H9 (cell line): ENCODE results near the gene TFAP2E. TPM values are rescaled to one million over a fixed set of nuclear protein-coding genes. Genes with fewer than 3 reads are reported as not detected.

Experiments used
- DNase-seq: peaks from one replicate; pipeline ENCODE4 v3.0.0-alpha.2; 2017
- H2AFZ ChIP-seq: one replicate; pipeline ENCODE4 v1.6.1; 2013; ENCODE audit warnings: mild to moderate bottlenecking, low read length, control low read depth, moderate library complexity
- H2AK5ac ChIP-seq: 2 replicates; pipeline ENCODE4 v1.6.1; 2013; ENCODE audit warnings: low read length, control low read depth, mixed read lengths; ENCODE audit not compliant: insufficient read length
- H2BK120ac ChIP-seq: one replicate; pipeline ENCODE4 v1.6.1; 2013; ENCODE audit warnings: low read depth, mild to moderate bottlenecking, low read length, control low read depth, inconsistent platforms; ENCODE audit not compliant: poor library complexity, severe bottlenecking
- H2BK12ac ChIP-seq: 2 replicates; pipeline ENCODE4 v1.6.1; 2013; ENCODE audit warnings: low read length, control low read depth, mixed read lengths, low read depth; ENCODE audit not compliant: insufficient read length
- H2BK15ac ChIP-seq: 2 replicates; pipeline ENCODE4 v1.6.1; 2013; ENCODE audit warnings: low read depth, low read length, control low read depth
- H2BK20ac ChIP-seq: one replicate; pipeline ENCODE4 v1.6.1; 2013; ENCODE audit warnings: low read depth, mild to moderate bottlenecking, low read length, control low read depth, inconsistent platforms; ENCODE audit not compliant: poor library complexity, severe bottlenecking
- H2BK5ac ChIP-seq: 2 replicates; pipeline ENCODE4 v1.6.1; 2013; ENCODE audit warnings: low read length, control low read depth, mixed read lengths; ENCODE audit not compliant: insufficient read length
- H3K14ac ChIP-seq: 2 replicates; pipeline ENCODE4 v1.6.1; 2013; ENCODE audit warnings: low read length, control low read depth; ENCODE audit not compliant: insufficient read depth
- H3K18ac ChIP-seq: 2 replicates; pipeline ENCODE4 v1.6.1; 2013; ENCODE audit warnings: low read depth, mild to moderate bottlenecking, mixed read lengths, low read length, control low read depth; ENCODE audit not compliant: insufficient read length
- H3K23ac ChIP-seq: 2 replicates; pipeline ENCODE4 v1.6.1; 2013; ENCODE audit warnings: low read length, control low read depth, mixed read lengths, low read depth; ENCODE audit not compliant: insufficient read length
- H3K23me2 ChIP-seq: 2 replicates; pipeline ENCODE4 v1.6.1; 2013; ENCODE audit warnings: low read depth, mild to moderate bottlenecking, mixed read lengths, low read length, control low read depth; ENCODE audit not compliant: insufficient read length, poor library complexity, severe bottlenecking
- H3K27ac ChIP-seq: 2 replicates; pipeline ENCODE4 v1.5.1; 2013; ENCODE audit warnings: low read length, control low read depth, mixed read lengths, low read depth; ENCODE audit not compliant: insufficient read length
- H3K27me3 ChIP-seq: 2 replicates; pipeline ENCODE4 v1.6.1; 2013; ENCODE audit warnings: low read length, control low read depth, inconsistent platforms; ENCODE audit not compliant: insufficient read depth
- H3K4ac ChIP-seq: 2 replicates; pipeline ENCODE4 v1.6.1; 2013; ENCODE audit warnings: low read depth, mild to moderate bottlenecking, control low read depth, inconsistent platforms, low read length, moderate library complexity
- H3K4me1 ChIP-seq: 2 replicates; pipeline ENCODE4 v1.6.1; 2013; ENCODE audit warnings: low read length, control low read depth, inconsistent platforms; ENCODE audit not compliant: insufficient read depth
- H3K4me2 ChIP-seq: 2 replicates; pipeline ENCODE4 v1.6.1; 2013; ENCODE audit warnings: low read length, control low read depth, mixed read lengths; ENCODE audit not compliant: insufficient read length, insufficient read depth
- H3K56ac ChIP-seq: 2 replicates; pipeline ENCODE4 v1.6.1; 2013; ENCODE audit warnings: low read depth, mild to moderate bottlenecking, mixed read lengths, low read length, control low read depth; ENCODE audit not compliant: insufficient read length
- H3K79me1 ChIP-seq: 2 replicates; pipeline ENCODE4 v1.6.1; 2013; ENCODE audit warnings: low read depth, mild to moderate bottlenecking, moderate library complexity, low read length, control low read depth, inconsistent platforms; ENCODE audit not compliant: insufficient read depth, poor library complexity, severe bottlenecking
- H3K79me2 ChIP-seq: 2 replicates; pipeline ENCODE4 v1.6.1; 2013; ENCODE audit warnings: low read length, control low read depth, inconsistent platforms; ENCODE audit not compliant: insufficient read depth
- H3K9ac ChIP-seq: 2 replicates; pipeline ENCODE4 v1.6.1; 2013; ENCODE audit warnings: low read length, control low read depth, mixed read lengths; ENCODE audit not compliant: insufficient read length; ENCODE audit errors: extremely low read depth
- H3K9me3 ChIP-seq: one replicate; pipeline ENCODE4 v1.6.1; 2013; ENCODE audit warnings: low read depth, low read length, inconsistent platforms; ENCODE audit not compliant: control insufficient read depth
- H3T11ph ChIP-seq: one replicate; pipeline ENCODE4 v1.6.1; 2013; ENCODE audit warnings: mild to moderate bottlenecking, low read length, control low read depth, inconsistent platforms
- H4K20me1 ChIP-seq: one replicate; pipeline ENCODE4 v1.6.1; 2013; ENCODE audit not compliant: control insufficient read depth, insufficient read length, insufficient read depth
- H4K5ac ChIP-seq: 2 replicates; pipeline ENCODE4 v1.6.1; 2013; ENCODE audit warnings: low read depth, mild to moderate bottlenecking, mixed read lengths, low read length, control low read depth; ENCODE audit not compliant: insufficient read length
- H4K8ac ChIP-seq: replicated peaks from 2 replicates; pipeline ENCODE4 v1.6.1; 2013; ENCODE audit warnings: low read length, control low read depth, mixed read lengths, low read depth; ENCODE audit not compliant: insufficient read length
- H4K91ac ChIP-seq: 2 replicates; pipeline ENCODE4 v1.6.1; 2013; ENCODE audit warnings: low read depth, mild to moderate bottlenecking, moderate library complexity, mixed read lengths, low read length, control low read depth; ENCODE audit not compliant: insufficient read length
- H3K27ac Mint-ChIP-seq, 3 experiments: 2 replicates in 2 of 3; 3 replicates in 1 of 3; pipeline ENCODE4 v1.8.0; 2020 to 2021; ENCODE audit warnings: mixed read lengths in 3 of 3, mild to moderate bottlenecking in 1 of 3, moderate library complexity in 1 of 3
- H3K27me3 Mint-ChIP-seq: 2 replicates; pipeline ENCODE4 v1.8.0; 2021; ENCODE audit warnings: low read depth, mild to moderate bottlenecking, moderate library complexity, mixed read lengths
- H3K36me3 Mint-ChIP-seq, 3 experiments: 2 replicates in 2 of 3; 3 replicates in 1 of 3; pipeline ENCODE4 v1.8.0; 2020 to 2021; ENCODE audit warnings: low read depth in 3 of 3, mixed read lengths in 3 of 3; ENCODE audit not compliant: insufficient read depth in 1 of 3
- H3K4me1 Mint-ChIP-seq, 2 experiments: 2 replicates each; pipeline ENCODE4 v1.8.0; 2020; ENCODE audit warnings: mixed read lengths in 2 of 2
- H3K4me3 Mint-ChIP-seq, 2 experiments: 2 replicates in 1 of 2; 3 replicates in 1 of 2; pipeline ENCODE4 v1.8.0; 2020 to 2021; ENCODE audit warnings: mild to moderate bottlenecking in 2 of 2, mixed read lengths in 2 of 2, moderate library complexity in 1 of 2
- H3K9me3 Mint-ChIP-seq, 2 experiments: 2 replicates in 1 of 2; 3 replicates in 1 of 2; pipeline ENCODE4 v1.8.0; 2020; ENCODE audit warnings: mild to moderate bottlenecking in 2 of 2, mixed read lengths in 2 of 2, moderate library complexity in 1 of 2
- WGBS: extraction: QIAGEN DNeasy Blood & Tissue Kit; methylation state at CpG from one replicate; pipeline ENCODE4 v1.1.7; 2013; ENCODE audit warnings: missing lambda C conversion rate, low lambda C conversion rate, mixed read lengths; ENCODE audit not compliant: insufficient read length; ENCODE audit errors: extremely low coverage; 5-methylcytosine and 5-hydroxymethylcytosine counted together
- total RNA-seq: library from RNA; stranded (reverse); gene quantifications from 2 replicates; pipeline ENCODE4 v1.2.1, GENCODE V29; 2021
- TF ChIP-seq, protein P1 (sequence below): fragments of 200-600 bp; sonication (generic); conservative IDR thresholded peaks from 3 replicates; pipeline ENCODE4 v1.8.0; 2021; ENCODE audit warnings: antibody characterized with exemption, mild to moderate bottlenecking

TFAP2E gene
- total RNA-seq, 1 experiment from 2014 or later: 0.70 TPM

DNA sequence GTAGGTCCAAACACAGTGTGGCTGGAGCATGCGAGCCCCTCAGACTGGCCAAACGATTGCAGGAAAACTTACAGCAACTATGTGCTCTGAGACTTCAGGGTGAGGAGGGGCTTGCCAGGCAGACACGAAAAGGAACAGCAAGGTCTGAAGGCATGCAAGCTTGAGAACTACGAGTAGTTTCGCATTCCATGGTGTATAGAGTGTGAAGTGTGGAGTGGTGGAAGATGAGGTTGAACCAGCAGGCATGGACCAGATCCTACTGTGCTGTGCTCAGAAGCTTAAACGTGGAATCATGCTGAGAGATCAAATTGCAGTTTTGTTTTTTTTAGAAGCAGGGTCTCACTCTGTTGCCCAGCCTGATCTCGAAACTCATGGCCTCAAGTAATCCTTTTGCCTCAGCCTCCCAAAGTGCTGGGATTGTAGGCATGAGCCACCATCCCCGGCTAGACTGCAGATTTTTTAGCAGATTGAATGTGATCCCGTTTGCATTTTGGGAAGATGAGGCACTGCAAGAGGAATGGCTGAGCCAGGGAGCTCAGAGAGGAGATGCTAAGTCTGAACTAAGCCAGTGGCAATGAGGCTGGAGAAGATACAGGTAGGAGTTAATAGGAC, 5.1 kb upstream of the TFAP2E start:
- no peak overlapping the region for H3K9ac ChIP-seq
- H3K23ac ChIP-seq: no peak overlapping the region
- DNase-seq: no peak
- peaks cover 2% of the 10 kb centered on the region for H3K23me2 ChIP-seq
- H3K4ac ChIP-seq: no peak overlapping the region
- no CpG with 5 or more reads among the region's 9 CpGs for WGBS
- Mint-ChIP-seq H3K9me3 (no peaks in the 10 kb centered on the region; a peak in 1 of 5 replicates), H3K36me3 (peaks cover 10 to 29% (median 25%) of the 10 kb centered on the region in 3 experiments), H3K27ac (no peak overlapping the region), H3K27me3 (peaks cover 49% of the 10 kb centered on the region), H3K4me1 (peaks cover 12 to 14% of the 10 kb centered on the region in 2 experiments), H3K4me3 (no peak overlapping the region)
- H4K91ac ChIP-seq: no peak overlapping the region
- H3K56ac ChIP-seq: no peak overlapping the region
- no peaks in the 10 kb centered on the region for H4K20me1 ChIP-seq
- no peak overlapping the region for H2BK15ac ChIP-seq
- H2BK120ac ChIP-seq: no peak overlapping the region
- H3K79me1 ChIP-seq: no peaks in the 10 kb centered on the region
- H3K79me2 ChIP-seq: no peaks in the 10 kb centered on the region
- no peak overlapping the region for H3T11ph ChIP-seq
- H3K27me3 ChIP-seq: peaks cover 24% of the 10 kb centered on the region
- no peak overlapping the region for H3K4me2 ChIP-seq
- no peak overlapping the region for H2AK5ac ChIP-seq
- H3K27ac ChIP-seq: no peak overlapping the region
- no peaks in the 10 kb centered on the region for H3K9me3 ChIP-seq
- no peaks in the 10 kb centered on the region for H3K4me1 ChIP-seq
- no peak overlapping the region for H2AFZ ChIP-seq
- no peak overlapping the region for H4K5ac ChIP-seq
- TF ChIP-seq, protein P1, sequence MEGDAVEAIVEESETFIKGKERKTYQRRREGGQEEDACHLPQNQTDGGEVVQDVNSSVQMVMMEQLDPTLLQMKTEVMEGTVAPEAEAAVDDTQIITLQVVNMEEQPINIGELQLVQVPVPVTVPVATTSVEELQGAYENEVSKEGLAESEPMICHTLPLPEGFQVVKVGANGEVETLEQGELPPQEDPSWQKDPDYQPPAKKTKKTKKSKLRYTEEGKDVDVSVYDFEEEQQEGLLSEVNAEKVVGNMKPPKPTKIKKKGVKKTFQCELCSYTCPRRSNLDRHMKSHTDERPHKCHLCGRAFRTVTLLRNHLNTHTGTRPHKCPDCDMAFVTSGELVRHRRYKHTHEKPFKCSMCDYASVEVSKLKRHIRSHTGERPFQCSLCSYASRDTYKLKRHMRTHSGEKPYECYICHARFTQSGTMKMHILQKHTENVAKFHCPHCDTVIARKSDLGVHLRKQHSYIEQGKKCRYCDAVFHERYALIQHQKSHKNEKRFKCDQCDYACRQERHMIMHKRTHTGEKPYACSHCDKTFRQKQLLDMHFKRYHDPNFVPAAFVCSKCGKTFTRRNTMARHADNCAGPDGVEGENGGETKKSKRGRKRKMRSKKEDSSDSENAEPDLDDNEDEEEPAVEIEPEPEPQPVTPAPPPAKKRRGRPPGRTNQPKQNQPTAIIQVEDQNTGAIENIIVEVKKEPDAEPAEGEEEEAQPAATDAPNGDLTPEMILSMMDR: no peak
- no peak overlapping the region for H3K18ac ChIP-seq
- no peak overlapping the region for H2BK5ac ChIP-seq
- H2BK12ac ChIP-seq: no peak overlapping the region
- no peak overlapping the region for H3K14ac ChIP-seq
- no peak overlapping the region for H4K8ac ChIP-seq
- no peak overlapping the region for H2BK20ac ChIP-seq
